GM19351 (cell line): ENCODE results near the gene FUCA1.
A peak's percentile ranks its signal among the peaks of the same experiment; 100 is the strongest.
"Not testable (repeated sequence)": the region's sequence is repeated elsewhere in the genome, so short reads cannot be mapped to it uniquely, and the experiment has no call there.

Experiments used
- ATAC-seq: cut with Tn5 transposase; IDR thresholded peaks from one replicate; pipeline ENCODE4 v1.9.1; 2021; ENCODE audit warnings: mild to moderate bottlenecking, moderate library complexity; ENCODE audit not compliant: unreplicated experiment

FUCA1 gene

DNA sequence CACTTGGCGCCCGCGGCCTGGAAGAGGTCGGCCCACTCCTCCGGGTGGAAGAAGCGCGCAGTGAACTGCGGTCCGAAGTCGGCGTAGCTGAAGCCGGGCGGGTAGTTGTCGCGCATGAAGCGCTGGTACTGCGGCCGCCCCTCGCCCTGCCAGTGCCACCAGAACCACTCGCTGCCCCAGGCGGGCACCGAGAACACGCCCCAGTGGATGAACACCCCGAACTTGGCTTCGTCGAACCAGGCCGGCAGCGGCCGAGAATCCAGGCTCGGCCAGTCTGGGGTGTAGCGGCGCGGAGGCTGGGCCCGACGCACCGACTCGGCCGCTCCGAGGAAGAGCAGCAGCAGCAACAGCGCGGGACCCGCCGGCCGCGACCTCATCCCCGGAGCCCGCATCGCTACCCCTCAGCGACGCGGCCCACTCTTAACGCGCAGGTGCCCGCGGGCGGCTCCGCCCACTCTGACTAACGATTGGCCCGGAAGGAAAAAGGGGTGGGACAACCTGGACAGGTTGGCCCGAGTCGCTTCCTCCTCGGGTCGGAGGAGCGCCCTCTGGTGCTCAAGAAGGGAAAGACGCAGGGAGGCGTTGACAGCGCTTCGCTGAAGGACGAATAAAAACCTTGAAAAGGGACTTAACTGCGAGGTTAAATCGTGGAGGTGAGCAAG, at the start of gene FUCA1:
Gene FUCA1, minus strand, starts transcription at position 396 of the 662 bp plus-strand sequence. Its CDS starts 4 bp downstream, at position 392.
- ATAC-seq, result peak; percentile 89

DNA sequence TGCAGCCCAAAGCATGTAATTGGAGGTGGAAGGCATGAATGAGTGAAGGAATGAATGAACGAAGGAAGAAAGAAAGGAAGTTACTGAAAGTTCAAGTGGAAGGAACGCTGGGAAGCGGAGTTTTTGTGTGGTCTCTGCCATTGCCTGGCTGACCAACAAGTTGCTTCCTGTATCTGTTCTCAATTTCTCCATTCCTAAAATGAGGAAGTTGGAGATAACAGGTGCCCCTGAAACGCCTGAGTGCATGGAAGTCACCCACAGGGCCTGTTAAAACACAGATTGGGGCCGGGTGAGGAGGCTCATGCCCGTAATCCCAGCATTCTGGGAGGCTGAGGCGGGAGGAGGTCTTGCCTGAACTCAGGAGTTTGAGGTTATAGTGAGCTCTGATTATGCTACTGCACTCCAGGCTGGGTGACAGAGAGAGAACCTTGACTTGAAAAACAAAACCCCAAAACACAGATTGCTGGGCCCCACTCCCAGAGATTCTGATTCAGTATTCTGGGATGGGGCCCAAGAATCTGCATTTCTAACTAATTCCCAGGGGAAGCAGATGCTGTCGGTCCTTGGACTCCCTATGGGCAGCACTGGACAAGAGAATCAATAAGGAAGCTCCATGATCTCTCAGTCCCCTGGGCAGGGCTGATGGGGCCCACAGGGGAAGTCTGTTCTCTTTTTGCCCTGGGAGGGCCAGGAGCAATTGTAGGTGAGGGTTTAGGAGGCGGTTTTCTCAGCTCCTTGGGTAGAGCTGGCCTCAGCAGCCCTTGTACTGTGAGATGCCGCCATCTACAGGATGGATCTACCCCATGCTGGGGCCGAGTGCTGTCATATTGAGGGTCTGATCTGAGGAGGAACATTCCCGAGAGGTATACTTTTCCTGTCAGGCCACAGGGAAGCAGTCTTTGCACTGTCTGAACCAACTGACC, 48.4 kb upstream of the FUCA1 start:
- ATAC-seq, result peak; percentile 78

DNA sequence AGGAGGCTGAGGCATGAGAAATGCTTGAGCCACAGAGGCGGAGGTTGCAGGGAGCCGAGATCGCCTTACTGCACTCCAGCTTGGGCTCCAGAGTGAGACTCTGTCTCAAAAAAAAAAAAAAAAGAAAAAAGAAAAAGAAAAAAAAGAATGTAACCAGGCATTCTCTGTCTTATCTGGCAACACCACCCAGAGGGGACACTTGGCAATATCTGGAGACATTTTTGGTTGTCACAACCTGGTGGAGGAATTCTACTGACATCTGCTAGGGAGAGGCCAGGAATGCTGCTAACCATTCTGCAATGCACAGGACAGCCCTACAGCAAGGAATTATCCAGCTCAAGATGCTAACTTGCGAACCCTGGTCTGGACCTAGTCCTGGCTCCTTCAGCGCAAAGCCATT, 47.4 kb upstream of the FUCA1 start:
- ATAC-seq, result no peak

DNA sequence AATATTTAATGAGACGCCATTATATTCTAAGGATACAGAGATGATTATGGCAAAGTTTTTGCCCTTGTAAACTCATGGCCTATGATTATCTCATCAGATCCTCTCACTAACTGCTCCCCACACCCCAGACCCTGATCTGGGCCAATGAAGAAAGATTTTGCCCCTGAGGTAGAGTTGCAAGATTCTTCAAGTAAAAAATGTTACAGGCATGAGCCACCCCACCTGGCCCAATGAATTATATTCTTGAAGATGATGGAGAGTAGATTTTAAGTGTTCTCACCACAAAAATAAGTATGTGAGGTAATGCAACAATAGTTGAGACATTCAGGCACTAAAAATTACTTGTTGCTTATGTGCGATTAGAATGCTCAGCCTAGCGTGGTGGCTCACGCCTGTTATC, 46.8 kb upstream of the FUCA1 start:
- ATAC-seq, result no peak

DNA sequence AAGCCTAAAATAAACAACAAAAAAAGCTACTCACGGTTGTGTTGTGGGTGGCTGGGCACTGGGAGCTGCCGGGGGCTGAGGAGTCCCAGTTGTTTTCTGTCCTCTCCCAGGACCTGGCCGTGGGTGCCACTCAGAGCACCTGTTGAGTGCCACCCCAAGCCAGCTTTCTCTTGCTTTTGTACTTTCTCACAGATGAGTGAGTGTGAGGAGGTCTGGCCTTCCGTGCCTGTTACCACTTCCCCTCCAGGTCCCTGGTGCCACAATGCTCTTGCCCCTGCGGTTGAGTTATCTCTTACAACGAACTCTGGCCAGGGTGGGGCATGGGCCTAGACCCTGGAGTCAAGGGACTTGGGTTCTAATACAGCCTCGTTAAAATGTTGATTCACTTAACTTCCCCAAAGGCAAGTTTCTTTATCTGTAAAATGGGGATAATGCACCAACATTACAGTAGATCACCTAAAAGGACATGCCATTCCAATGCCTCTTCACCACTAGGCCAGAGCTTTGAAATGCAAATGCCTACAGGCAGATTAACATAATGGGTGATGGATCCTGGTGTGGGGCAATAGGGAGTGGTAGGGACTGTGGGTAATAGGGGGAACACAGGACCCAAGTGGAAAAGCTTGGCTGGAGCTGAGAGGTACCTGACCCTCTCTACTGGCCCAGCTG, 45.3 kb upstream of the FUCA1 start, which contains the start of gene CNR2:
Gene CNR2, minus strand, starts transcription at position 151 of the 669 bp plus-strand sequence. CDS start 37,745 bp downstream, outside the sequence.
- ATAC-seq, result no peak

DNA sequence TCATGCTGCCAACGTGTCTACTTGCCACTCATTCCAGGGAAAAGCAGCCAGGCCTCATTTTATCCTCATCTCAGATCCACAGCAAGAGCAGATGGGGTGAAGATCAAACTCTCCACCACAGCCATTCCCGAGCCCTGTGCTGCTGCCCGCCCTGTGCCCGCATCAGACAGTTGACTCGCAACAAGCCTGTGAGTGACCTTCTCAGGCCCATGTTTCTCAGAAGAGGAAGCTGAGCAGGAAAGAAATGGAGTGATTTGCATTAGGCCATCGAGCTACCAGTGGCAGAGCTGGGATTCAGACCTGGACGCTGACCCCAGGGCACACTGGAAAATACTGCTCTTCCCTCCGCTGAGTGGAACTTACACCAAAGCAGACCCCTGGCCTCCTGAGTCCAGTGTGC, 43.8 kb upstream of the FUCA1 start:
- no peak for ATAC-seq

GRCh38 chr1:23910553-23911246, 42.6 kb upstream of the FUCA1 start:
- peak; percentile 29 for ATAC-seq

GRCh38 chr1:23910144-23910543, 42.1 kb upstream of the FUCA1 start:
- no peak for ATAC-seq

- no peak for ATAC-seq
These were observed 41.3 kb upstream of the FUCA1 start for GRCh38 chr1:23909412-23909811.

DNA sequence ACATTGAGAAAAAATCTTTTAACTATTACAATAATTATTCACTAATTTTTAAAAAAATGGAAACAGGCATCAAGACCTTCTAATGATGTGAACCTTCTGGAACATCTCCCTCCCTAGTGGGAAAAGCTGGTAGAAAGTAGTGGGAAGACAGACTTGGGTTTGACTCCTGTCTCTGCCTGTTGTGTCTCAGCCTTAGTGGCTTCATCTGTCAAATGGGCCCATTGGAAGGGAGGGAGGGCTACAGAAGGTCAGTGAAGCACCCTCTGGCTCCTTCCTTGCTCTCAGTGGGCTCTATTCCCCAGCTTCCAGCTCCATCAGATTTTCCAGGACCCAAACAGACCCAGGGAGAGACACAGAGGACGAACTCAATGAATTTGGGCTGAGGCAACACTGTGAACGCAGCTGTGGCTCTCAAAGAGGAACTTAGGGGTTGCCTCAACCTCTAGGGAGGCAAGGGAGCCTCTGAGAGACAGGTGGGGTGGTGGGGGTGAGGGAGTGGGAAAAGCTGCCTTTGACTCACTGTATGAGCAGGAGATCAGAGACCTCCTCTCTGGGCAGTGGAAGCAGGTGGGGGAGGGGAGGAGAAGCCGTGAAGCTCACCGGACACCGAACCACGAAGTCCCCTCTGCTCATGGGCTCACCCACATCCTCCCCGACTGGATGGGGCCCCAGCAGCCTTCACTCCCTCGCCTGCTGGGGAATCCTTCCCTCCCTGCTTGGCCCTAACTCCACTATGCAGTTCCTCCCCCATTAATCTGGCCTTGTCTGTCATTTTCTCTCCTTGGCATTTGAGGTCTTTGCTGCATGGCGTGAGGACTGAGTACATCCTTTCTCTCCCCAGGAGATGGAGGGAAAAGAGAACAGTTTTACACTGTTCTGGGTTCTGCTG, 40.6 kb upstream of the FUCA1 start:
- no peak for ATAC-seq

DNA sequence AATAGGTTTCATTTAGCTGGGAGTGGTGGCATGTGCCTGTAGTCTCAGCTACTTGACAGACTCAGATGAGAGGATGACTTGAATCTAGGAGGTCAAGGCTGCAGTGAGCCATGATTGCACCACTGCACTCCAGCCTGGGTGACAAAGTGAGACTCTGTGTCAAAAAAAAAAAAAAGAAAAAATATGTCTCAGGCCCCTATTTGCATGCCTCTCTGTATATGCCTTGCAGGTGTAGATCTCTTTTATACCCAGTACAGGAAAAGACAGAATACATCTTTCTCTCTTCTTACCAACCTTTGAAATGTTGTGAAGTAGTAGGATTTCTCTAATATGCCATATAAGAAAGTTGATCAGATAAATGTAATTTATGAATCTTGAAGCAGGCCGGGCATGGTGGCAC, 38.6 kb upstream of the FUCA1 start:
- ATAC-seq, result no peak

GRCh38 chr1:23905461-23906025, 37.5 kb upstream of the FUCA1 start:
- ATAC-seq, result no peak

GRCh38 chr1:23904748-23905357, 36.8 kb upstream of the FUCA1 start:
- no peak for ATAC-seq

DNA sequence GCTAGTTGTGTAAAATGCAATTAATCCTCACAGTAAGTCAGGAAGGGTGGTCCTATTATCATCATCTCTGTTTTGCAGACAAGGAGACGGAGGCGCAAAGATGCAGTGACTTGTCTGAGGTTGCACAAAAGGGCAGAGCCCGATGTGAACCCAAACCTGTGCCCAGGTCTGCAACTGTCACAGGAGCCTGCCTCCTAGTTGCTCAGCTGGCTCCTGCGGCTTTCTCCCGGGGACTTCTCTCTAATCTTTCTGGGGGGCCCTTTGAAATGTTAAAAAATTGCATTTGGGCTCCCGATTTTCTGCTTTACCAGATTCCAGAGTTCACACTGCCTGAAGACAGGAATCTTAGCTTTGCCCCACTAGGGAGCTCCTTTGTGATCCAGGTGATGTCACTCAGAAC, 35.7 kb upstream of the FUCA1 start:
- no peak for ATAC-seq

DNA sequence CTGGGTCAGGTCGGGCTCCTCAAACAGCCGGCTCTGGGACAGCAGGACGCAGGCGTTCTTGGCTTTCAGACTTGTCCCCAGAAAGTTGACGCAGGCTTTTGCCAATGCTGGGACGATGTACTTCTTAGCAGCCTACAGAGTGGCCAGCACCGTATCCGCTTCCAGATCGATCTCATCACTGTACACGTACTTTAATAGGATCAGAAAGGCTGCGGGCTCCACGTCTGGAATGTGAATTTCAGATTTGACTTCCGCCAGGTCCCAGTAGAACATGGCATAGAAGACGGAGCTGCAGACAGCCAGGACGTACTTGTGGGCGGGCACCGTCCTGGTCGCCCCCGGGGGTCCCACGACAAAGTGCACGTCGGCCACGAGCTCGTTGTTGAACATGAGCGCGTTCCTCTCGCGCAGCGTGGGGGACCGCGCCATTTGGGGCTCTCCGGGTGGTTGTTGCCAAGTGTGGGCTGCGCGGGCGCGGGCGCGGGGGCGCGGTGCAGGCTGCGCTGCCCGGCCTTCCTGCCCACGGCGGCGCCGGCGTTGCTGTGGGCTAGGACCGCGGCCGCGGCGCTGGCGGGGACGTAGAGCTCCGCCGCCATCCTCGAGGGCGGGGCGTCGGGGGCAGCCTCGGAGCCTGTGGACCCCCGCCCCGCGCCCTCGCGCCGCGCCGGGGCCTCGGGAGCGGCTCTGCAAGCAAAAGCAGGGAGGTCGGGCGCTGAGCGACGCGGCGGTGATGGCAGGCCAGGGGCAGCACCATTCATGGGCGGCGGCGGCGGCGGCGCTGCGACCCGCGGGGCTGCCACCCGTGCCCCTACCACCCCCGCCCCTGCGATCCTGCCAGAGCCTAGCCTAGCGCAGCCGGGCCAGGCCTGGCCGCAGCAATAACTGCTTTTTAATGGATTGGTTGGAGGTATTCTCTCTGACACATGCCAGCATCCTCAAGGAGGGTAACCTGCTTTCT, 34.5 kb upstream of the FUCA1 start:
- no peak for ATAC-seq

- ATAC-seq, result not testable (repeated sequence)
These were observed 31.9 kb upstream of the FUCA1 start for GRCh38 chr1:23900017-23900416.

DNA sequence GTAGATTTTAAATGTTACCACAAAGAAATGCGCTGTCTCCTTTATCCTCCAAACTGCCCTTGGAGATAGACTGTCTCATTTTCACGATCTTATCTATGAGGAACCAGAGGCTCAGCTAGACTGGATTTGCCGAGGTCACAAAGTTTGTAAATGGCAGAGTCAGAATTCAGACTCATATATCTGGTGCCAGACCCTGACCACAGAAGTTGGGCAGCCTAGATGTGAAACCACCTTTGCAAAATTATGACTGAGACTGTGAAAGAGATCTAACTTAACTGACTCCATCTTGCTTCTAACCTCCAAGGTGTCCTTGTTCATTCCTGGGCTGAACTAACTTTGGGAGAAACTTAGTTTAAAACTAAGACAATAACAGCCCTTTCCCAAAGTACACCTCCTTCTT, 31.0 kb upstream of the FUCA1 start:
- ATAC-seq, result no peak

DNA sequence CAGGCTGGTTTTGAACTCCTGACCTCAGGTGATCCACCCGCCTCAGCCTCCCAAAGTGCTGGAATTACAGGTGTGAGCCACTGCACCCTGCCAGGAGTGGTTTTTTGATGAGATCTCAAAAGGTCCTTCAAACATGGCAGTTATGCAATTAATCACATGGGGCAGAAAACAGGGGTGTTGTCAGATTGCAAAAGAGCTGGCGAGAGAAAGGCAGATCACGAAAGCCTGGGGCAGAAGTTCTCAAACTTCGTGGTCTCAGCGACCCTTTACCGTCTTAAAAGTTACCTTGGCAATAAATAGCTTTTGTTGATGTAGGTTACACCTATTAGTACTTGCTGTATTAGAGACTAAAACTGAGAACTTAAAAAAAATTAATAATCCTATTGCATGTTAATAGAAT, 29.0 kb upstream of the FUCA1 start:
- no peak for ATAC-seq
